Tibial artery (tissue), 4 donors: Measurements from ENCODE around the gene SUCLG2.

Experiments used
- DNase-seq, 2 donors: peaks; one replicate each; pipeline ENCODE4 v3.0.0-alpha.2; 2019
- H3K27ac ChIP-seq, 2 donors: fragments of 200-600 bp; sonication (generic) in 1 of 2; 1 replicate in 1 of 2; 2 replicates in 1 of 2; pipeline ENCODE4 v1.5.1; 2018 to 2019; ENCODE audit warnings: mild to moderate bottlenecking in 1 of 2
- H3K27me3 ChIP-seq, 2 donors: fragments of 200-600 bp; sonication (generic) in 1 of 2; one replicate each; pipeline versions ENCODE4 v1.5.1 to v1.6.0; 2016 to 2019
- H3K36me3 ChIP-seq, 3 donors: fragments of 200-600 bp; sonication (generic) in 2 of 3; one replicate each; pipeline ENCODE4 v1.5.1; 2016 to 2019; ENCODE audit warnings: mild to moderate bottlenecking in 2 of 3
- H3K4me1 ChIP-seq, 4 donors: fragments of 200-600 bp; sonication (generic) in 2 of 4; 1 replicate in 3 of 4; 2 replicates in 1 of 4; pipeline ENCODE4 v1.5.1; 2016 to 2019
- H3K4me3 ChIP-seq, 2 donors: fragments of 200-600 bp; sonication (generic) in 1 of 2; 1 replicate in 1 of 2; 2 replicates in 1 of 2; pipeline ENCODE4 v1.5.1; 2018 to 2019; ENCODE audit warnings: mild to moderate bottlenecking in 2 of 2
- H3K9me3 ChIP-seq, 3 donors: fragments of 200-600 bp; sonication (generic) in 1 of 3; one replicate each; pipeline ENCODE4 v1.5.1; 2016 to 2019
- intact Hi-C: fragments of 100-400 bp; cut with DNase I; formaldehyde crosslinking; loops from one replicate; pipeline ENCODE4 v1.15.0; 2023; ENCODE audit warnings: low total_unique reads
- TF ChIP-seq, protein P1 (sequence below), 2 experiments: fragments of 200-600 bp in 1 of 2; fragments of 450-650 bp in 1 of 2; IDR thresholded peaks; one replicate each; pipeline ENCODE4 v1.5.1; 2017 to 2019; ENCODE audit warnings: antibody characterized with exemption in 2 of 2, mild to moderate bottlenecking in 1 of 2, moderate library complexity in 1 of 2

The SUCLG2 gene, protein sequence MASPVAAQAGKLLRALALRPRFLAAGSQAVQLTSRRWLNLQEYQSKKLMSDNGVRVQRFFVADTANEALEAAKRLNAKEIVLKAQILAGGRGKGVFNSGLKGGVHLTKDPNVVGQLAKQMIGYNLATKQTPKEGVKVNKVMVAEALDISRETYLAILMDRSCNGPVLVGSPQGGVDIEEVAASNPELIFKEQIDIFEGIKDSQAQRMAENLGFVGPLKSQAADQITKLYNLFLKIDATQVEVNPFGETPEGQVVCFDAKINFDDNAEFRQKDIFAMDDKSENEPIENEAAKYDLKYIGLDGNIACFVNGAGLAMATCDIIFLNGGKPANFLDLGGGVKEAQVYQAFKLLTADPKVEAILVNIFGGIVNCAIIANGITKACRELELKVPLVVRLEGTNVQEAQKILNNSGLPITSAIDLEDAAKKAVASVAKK

DNA sequence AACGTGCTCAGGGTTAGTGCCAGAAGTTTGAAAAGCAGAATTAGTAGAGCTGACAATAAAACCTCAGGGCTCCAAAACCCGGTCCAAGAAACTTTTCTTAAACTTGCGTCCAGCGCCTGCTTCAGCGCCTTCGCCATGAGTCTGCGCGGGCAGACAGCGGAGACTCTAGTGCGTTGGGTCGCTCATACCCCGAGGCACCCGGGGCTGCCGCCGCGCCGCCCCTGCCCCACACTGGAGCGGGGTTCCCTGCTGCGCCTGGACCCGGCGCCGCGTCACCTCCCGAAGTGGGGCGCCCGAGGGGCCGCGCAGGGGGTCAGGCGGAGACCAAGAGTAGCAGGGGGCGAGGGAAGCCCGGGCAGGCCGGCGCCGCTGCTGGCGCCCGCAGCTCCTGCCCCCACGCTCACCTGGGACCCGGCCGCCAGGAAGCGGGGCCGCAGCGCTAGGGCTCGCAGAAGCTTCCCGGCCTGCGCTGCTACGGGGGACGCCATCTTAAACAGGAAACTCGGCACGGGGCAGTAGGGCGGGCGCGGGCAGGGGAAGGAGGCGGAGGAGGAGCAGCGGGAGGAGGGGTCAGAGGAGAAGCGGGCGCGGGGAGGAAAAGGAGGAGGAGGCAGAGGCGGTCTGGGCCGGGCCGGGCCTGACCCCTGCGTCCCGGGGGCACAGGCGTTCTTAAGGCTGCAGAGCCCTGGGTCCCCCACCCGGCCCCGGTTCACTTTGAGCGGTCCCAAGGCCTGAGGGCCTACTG is at the start of gene SUCLG2:
TSS of gene SUCLG2 (minus strand) at position 514 of the 745 bp plus-strand sequence. CDS start at position 488, 26 bp downstream.
- peak; percentile 94 to 95 for DNase-seq
- Histone ChIP-seq H3K4me3 (peak within 1 kb of the TSS; percentile 89 to 95), H3K9me3 (no peaks in the 10 kb centered on the region), H3K27me3 (no peaks in the 10 kb centered on the region), H3K36me3 (no peaks in the 10 kb centered on the region), H3K27ac (peak within 1 kb of the TSS; percentile 97 to 98), H3K4me1 (peaks cover 0 to 35% (median 12%) of the 10 kb centered on the region in 4 donors)
- TF ChIP-seq, protein P1, sequence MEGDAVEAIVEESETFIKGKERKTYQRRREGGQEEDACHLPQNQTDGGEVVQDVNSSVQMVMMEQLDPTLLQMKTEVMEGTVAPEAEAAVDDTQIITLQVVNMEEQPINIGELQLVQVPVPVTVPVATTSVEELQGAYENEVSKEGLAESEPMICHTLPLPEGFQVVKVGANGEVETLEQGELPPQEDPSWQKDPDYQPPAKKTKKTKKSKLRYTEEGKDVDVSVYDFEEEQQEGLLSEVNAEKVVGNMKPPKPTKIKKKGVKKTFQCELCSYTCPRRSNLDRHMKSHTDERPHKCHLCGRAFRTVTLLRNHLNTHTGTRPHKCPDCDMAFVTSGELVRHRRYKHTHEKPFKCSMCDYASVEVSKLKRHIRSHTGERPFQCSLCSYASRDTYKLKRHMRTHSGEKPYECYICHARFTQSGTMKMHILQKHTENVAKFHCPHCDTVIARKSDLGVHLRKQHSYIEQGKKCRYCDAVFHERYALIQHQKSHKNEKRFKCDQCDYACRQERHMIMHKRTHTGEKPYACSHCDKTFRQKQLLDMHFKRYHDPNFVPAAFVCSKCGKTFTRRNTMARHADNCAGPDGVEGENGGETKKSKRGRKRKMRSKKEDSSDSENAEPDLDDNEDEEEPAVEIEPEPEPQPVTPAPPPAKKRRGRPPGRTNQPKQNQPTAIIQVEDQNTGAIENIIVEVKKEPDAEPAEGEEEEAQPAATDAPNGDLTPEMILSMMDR (IDR thresholded peaks at IDR 0.05): no peak
- intact Hi-C loops: no loop called here

GRCh38 chr3:67700596-67700995 is 46.2 kb upstream of the SUCLG2 start:
- no peaks in the 10 kb centered on the region for H3K9me3 ChIP-seq
- H3K36me3 ChIP-seq: no peaks in the 10 kb centered on the region
- TF ChIP-seq, protein P1 (IDR thresholded peaks at IDR 0.05): no peak
- no peak for DNase-seq
- H3K27ac ChIP-seq: no peak overlapping the region
- no peaks in the 10 kb centered on the region for H3K27me3 ChIP-seq
- H3K4me3 ChIP-seq: no peak overlapping the region
- intact Hi-C loops: no loop called here
- H3K4me1 ChIP-seq: no peaks in the 10 kb centered on the region

DNA sequence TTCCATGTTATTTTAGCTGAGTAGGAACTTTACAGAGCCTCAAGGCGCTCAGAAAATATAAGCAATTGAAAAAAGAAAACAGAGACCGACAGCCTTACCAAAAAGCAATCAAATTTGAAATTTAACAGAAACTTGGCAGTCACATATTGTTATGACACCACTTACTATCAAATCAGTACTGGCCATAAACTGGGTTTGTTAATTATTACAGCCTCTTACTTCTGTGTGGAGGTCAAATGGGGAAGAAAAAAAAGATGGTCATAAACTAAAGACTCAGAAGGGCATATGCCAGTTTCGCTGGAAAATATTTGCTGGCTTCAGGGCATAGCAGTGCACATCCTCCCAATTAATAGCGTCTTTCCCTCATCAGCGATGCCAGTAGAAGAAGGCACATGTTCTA is 45.5 kb upstream of the SUCLG2 start:
- TF ChIP-seq, protein P1 (IDR thresholded peaks at IDR 0.05): no peak
- no peaks in the 10 kb centered on the region for H3K4me1 ChIP-seq
- no peaks in the 10 kb centered on the region for H3K27me3 ChIP-seq
- no peak for DNase-seq
- no peaks in the 10 kb centered on the region for H3K36me3 ChIP-seq
- intact Hi-C loops: loop anchor here (10.0 kb wide), 1 partner anchor 325 kb away; no protein-coding TSS in a partner anchor
- H3K4me3 ChIP-seq: no peak overlapping the region
- H3K27ac ChIP-seq: no peak overlapping the region
- H3K9me3 ChIP-seq: no peaks in the 10 kb centered on the region

- peaks cover 0 to 4% (median 0%) of the 10 kb centered on the region in 3 donors for H3K36me3 ChIP-seq
- H3K9me3 ChIP-seq: no peaks in the 10 kb centered on the region
- intact Hi-C loops: loop anchor here (10.0 kb wide), 1 partner anchor 332 kb away; no protein-coding TSS in a partner anchor
- TF ChIP-seq, protein P1 (IDR thresholded peaks at IDR 0.05): no peak
- no peak for DNase-seq
- no peak overlapping the region for H3K27ac ChIP-seq
- no peak overlapping the region for H3K4me3 ChIP-seq
- no peaks in the 10 kb centered on the region for H3K27me3 ChIP-seq
- no peaks in the 10 kb centered on the region for H3K4me1 ChIP-seq
These were observed 38.2 kb upstream of the SUCLG2 start for GRCh38 chr3:67692621-67693020.

- intact Hi-C loops: loop anchor here (10.0 kb wide), 1 partner anchor 333 kb away; no protein-coding TSS in a partner anchor
- Histone ChIP-seq H3K27ac (no peak overlapping the region), H3K9me3 (no peaks in the 10 kb centered on the region), H3K36me3 (peaks cover 0 to 4% (median 0%) of the 10 kb centered on the region in 3 donors), H3K27me3 (no peaks in the 10 kb centered on the region), H3K4me3 (no peak overlapping the region), H3K4me1 (no peaks in the 10 kb centered on the region)
- TF ChIP-seq, protein P1 (IDR thresholded peaks at IDR 0.05): no peak
- no peak for DNase-seq
These were observed 37.5 kb upstream of the SUCLG2 start for GRCh38 chr3:67691926-67692325.
